ENCODE results near the gene FHL1.
"Not testable (repeated sequence)": the region's sequence is repeated elsewhere in the genome, so short reads cannot be mapped to it uniquely, and the experiment has no call there.

Gene FHL1

GRCh38 chrX:136106920-136107528 is 40.3 kb upstream of the FHL1 start:
- DNase-seq (no peak), ATAC-seq (ENCODE audit: insufficient read depth, low read depth) (no peak)
- no peak overlapping the region for H2AFZ ChIP-seq (ENCODE audit: low read depth, low read length)
- no peak overlapping the region for H3K4me3 ChIP-seq (ENCODE audit: low read depth in 1 of 2, low read length in 2 of 2)
- TF ChIP-seq CTCF (IDR thresholded peaks at IDR 0.05; ENCODE audit: borderline replicate concordance, extremely low read depth, low read length, poor library complexity, severe bottlenecking) (no peak), EZH2 (IDR thresholded peaks at IDR 0.05; ENCODE audit: borderline replicate concordance, low read depth, low read length, severe bottlenecking) (no peak)
- H3K27ac ChIP-seq (ENCODE audit: low read length), result no peak overlapping the region
- H3K79me2 ChIP-seq (ENCODE audit: insufficient read depth, low read length), result no peaks in the 10 kb centered on the region
- H4K20me1 ChIP-seq (ENCODE audit: insufficient read depth, low read length), result no peaks in the 10 kb centered on the region
- no peak overlapping the region for H3K9ac ChIP-seq (ENCODE audit: low read depth, low read length)
- H3K36me3 ChIP-seq (ENCODE audit: insufficient read depth, low read length), result no peaks in the 10 kb centered on the region
- H3K4me1 ChIP-seq (ENCODE audit: insufficient read depth, low read length), result no peaks in the 10 kb centered on the region
- H3K9me3 ChIP-seq (ENCODE audit: insufficient read depth, low read length, severe bottlenecking), result no peaks in the 10 kb centered on the region
- no peaks in the 10 kb centered on the region for H3K27me3 ChIP-seq (ENCODE audit: insufficient read depth, low read length, poor library complexity)
- H3K4me2 ChIP-seq (ENCODE audit: insufficient read depth, low read length), result no peak overlapping the region

- not testable (repeated sequence) for H3K4me2 ChIP-seq (ENCODE audit: insufficient read depth, low read length); H3K9me3 ChIP-seq (ENCODE audit: insufficient read depth, low read length, severe bottlenecking); H3K79me2 ChIP-seq (ENCODE audit: insufficient read depth, low read length); H3K4me1 ChIP-seq (ENCODE audit: insufficient read depth, low read length); H3K27me3 ChIP-seq (ENCODE audit: insufficient read depth, low read length, poor library complexity); H4K20me1 ChIP-seq (ENCODE audit: insufficient read depth, low read length); H2AFZ ChIP-seq (ENCODE audit: low read depth, low read length); H3K36me3 ChIP-seq (ENCODE audit: insufficient read depth, low read length); DNase-seq; H3K4me3 ChIP-seq (ENCODE audit: low read depth in 1 of 2, low read length in 2 of 2); H3K27ac ChIP-seq (ENCODE audit: low read length); ATAC-seq (ENCODE audit: insufficient read depth, low read depth); H3K9ac ChIP-seq (ENCODE audit: low read depth, low read length)
Measured at GRCh38 chrX:136108905-136109304, 38.4 kb upstream of the FHL1 start.

- Histone ChIP-seq H4K20me1 (ENCODE audit: insufficient read depth, low read length) (no peaks in the 10 kb centered on the region), H3K9me3 (ENCODE audit: insufficient read depth, low read length, severe bottlenecking) (no peaks in the 10 kb centered on the region), H3K4me2 (ENCODE audit: insufficient read depth, low read length) (no peak overlapping the region), H3K4me3 (ENCODE audit: low read depth in 1 of 2, low read length in 2 of 2) (no peak overlapping the region), H3K9ac (ENCODE audit: low read depth, low read length) (no peak overlapping the region), H3K36me3 (ENCODE audit: insufficient read depth, low read length) (no peaks in the 10 kb centered on the region), H3K4me1 (ENCODE audit: insufficient read depth, low read length) (peaks cover 31% of the 10 kb centered on the region), H3K79me2 (ENCODE audit: insufficient read depth, low read length) (no peaks in the 10 kb centered on the region), H2AFZ (ENCODE audit: low read depth, low read length) (no peak overlapping the region), H3K27ac (ENCODE audit: low read length) (no peak overlapping the region), H3K27me3 (ENCODE audit: insufficient read depth, low read length, poor library complexity) (no peaks in the 10 kb centered on the region)
- DNase-seq, result no peak
- no peak for TF ChIP-seq CTCF (IDR thresholded peaks at IDR 0.05; ENCODE audit: borderline replicate concordance, extremely low read depth, low read length, poor library complexity, severe bottlenecking)
- no peak for TF ChIP-seq EZH2 (IDR thresholded peaks at IDR 0.05; ENCODE audit: borderline replicate concordance, low read depth, low read length, severe bottlenecking)
- ATAC-seq (ENCODE audit: insufficient read depth, low read depth), result no peak
Measured at GRCh38 chrX:136112286-136112685, 35.0 kb upstream of the FHL1 start.

GRCh38 chrX:136112778-136113177 is 34.6 kb upstream of the FHL1 start:
- TF ChIP-seq CTCF (IDR thresholded peaks at IDR 0.05; ENCODE audit: borderline replicate concordance, extremely low read depth, low read length, poor library complexity, severe bottlenecking), result no peak
- no peak for TF ChIP-seq EZH2 (IDR thresholded peaks at IDR 0.05; ENCODE audit: borderline replicate concordance, low read depth, low read length, severe bottlenecking)
- no peaks in the 10 kb centered on the region for H3K9me3 ChIP-seq (ENCODE audit: insufficient read depth, low read length, severe bottlenecking)
- ATAC-seq (ENCODE audit: insufficient read depth, low read depth), result no peak
- H3K4me3 ChIP-seq (ENCODE audit: low read depth in 1 of 2, low read length in 2 of 2), result no peak overlapping the region
- H3K9ac ChIP-seq (ENCODE audit: low read depth, low read length), result no peak overlapping the region
- H3K4me1 ChIP-seq (ENCODE audit: insufficient read depth, low read length), result peaks cover 34% of the 10 kb centered on the region
- H3K27ac ChIP-seq (ENCODE audit: low read length), result no peak overlapping the region
- H4K20me1 ChIP-seq (ENCODE audit: insufficient read depth, low read length), result no peaks in the 10 kb centered on the region
- no peak for DNase-seq
- H2AFZ ChIP-seq (ENCODE audit: low read depth, low read length), result no peak overlapping the region
- H3K27me3 ChIP-seq (ENCODE audit: insufficient read depth, low read length, poor library complexity), result no peaks in the 10 kb centered on the region
- no peaks in the 10 kb centered on the region for H3K36me3 ChIP-seq (ENCODE audit: insufficient read depth, low read length)
- no peaks in the 10 kb centered on the region for H3K79me2 ChIP-seq (ENCODE audit: insufficient read depth, low read length)
- H3K4me2 ChIP-seq (ENCODE audit: insufficient read depth, low read length), result no peak overlapping the region
